Measurements from ENCODE around the gene PTX4.

PTX4 gene

DNA sequence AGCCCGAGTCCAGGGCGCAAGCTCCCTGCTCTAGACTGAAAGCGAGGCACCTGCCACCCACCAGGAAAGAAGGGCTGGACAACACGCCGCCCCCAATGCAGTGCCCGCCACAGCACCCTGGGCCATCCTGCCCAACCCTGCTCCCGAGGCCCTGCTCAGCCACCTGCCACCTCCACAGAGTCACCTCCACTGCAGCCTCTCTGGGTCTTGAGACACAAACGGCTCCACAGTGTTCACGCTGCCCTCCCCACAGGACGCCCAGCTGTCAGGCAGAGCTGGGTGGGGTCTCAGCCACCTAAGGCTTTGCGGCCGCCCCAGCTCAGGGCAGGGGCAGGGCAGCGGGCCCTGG, 23.2 kb downstream of the PTX4 start:
- DNase-seq (ENCODE audit: low read depth) = no peak
- H3K4me3 ChIP-seq (ENCODE audit: low read depth, low read length) = no peak overlapping the region
- TF ChIP-seq POLR2A (IDR thresholded peaks at IDR 0.05; ENCODE audit: extremely low read depth, insufficient read length) (no peak), MYC (IDR thresholded peaks at IDR 0.05; ENCODE audit: low read depth, low read length) (no peak)
- TF ChIP-seq, protein P1, sequence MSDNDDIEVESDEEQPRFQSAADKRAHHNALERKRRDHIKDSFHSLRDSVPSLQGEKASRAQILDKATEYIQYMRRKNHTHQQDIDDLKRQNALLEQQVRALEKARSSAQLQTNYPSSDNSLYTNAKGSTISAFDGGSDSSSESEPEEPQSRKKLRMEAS (IDR thresholded peaks at IDR 0.05; ENCODE audit: low read depth, low read length) = no peak
- TF ChIP-seq, protein P2, sequence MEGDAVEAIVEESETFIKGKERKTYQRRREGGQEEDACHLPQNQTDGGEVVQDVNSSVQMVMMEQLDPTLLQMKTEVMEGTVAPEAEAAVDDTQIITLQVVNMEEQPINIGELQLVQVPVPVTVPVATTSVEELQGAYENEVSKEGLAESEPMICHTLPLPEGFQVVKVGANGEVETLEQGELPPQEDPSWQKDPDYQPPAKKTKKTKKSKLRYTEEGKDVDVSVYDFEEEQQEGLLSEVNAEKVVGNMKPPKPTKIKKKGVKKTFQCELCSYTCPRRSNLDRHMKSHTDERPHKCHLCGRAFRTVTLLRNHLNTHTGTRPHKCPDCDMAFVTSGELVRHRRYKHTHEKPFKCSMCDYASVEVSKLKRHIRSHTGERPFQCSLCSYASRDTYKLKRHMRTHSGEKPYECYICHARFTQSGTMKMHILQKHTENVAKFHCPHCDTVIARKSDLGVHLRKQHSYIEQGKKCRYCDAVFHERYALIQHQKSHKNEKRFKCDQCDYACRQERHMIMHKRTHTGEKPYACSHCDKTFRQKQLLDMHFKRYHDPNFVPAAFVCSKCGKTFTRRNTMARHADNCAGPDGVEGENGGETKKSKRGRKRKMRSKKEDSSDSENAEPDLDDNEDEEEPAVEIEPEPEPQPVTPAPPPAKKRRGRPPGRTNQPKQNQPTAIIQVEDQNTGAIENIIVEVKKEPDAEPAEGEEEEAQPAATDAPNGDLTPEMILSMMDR (IDR thresholded peaks at IDR 0.05; ENCODE audit: low read depth, low read length) = no peak

DNA sequence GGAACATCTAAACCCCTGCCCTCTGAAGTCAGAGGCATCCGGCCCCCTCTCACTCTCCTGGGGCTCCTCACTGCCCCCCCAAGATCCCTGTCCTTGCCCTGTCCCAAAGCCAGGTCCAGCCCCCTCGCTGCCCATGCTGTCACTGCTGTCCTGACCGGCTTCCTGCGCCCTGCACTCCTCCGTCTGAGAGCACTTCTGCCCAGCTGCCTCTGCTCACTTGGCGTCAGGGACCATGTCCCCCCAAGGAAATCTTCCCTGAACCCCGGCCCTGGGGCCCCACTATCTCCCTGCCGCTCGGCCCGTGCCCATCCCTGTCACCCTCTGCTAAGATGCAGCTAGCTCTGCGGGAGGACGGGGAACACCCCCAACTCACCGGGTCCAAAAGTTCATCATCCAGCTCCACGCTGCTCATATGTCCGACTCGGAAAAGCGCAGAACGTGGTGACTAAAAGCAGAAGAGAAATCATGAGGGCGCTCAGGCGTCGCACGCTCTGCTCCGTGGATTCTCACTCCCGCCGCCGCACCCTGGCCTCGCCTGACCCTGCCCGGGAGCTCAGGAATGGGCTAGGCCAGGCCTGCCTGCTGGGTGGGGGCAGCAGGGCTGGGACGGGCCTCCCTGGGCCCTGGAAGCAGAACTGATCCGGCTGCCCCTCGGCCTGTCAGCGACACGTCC, 23.7 kb downstream of the PTX4 start:
- no peak overlapping the region for H3K4me3 ChIP-seq (ENCODE audit: low read depth, low read length)
- DNase-seq (ENCODE audit: low read depth) = no peak
- TF ChIP-seq, protein P2 (IDR thresholded peaks at IDR 0.05; ENCODE audit: low read depth, low read length) = no peak
- no peak for TF ChIP-seq POLR2A (IDR thresholded peaks at IDR 0.05; ENCODE audit: extremely low read depth, insufficient read length)
- no peak for TF ChIP-seq MYC (IDR thresholded peaks at IDR 0.05; ENCODE audit: low read depth, low read length)
- TF ChIP-seq, protein P1 (IDR thresholded peaks at IDR 0.05; ENCODE audit: low read depth, low read length) = no peak

DNA sequence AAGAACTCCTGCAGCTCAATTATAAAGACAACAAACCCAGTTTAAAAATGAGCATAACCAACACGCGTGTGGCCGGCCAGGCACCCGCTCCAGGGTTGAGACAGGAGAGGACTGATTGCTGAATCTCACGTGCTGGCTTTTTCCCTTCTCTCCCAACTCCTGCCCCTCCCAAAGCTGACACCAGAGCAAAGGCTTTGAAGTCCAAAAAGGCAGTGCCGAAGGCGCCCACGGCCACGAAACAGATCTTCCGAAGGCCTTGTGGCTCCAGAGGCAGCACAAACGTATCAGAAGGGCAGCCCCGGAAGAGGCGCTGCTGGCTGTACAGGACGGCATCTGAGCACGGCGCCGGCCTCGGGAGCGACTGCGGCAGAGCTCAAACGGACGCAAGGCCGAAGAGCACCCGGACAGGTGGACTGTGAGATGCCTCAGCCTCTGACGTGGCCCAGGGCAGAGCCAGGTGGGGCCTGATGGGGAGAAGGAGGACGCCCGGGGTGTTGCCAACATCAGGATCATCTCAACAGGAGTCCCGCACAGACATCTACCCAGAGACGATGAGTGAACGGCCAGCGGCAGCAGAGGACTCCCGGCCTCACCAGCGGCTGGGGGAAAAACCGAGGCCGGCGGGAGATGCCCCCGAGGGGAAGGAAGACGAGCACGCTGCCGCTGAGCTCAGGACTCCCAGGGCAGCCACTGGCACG, 24.4 kb downstream of the PTX4 start:
- no peak overlapping the region for H3K4me3 ChIP-seq (ENCODE audit: low read depth, low read length)
- no peak for TF ChIP-seq MYC (IDR thresholded peaks at IDR 0.05; ENCODE audit: low read depth, low read length)
- TF ChIP-seq POLR2A (IDR thresholded peaks at IDR 0.05; ENCODE audit: extremely low read depth, insufficient read length) = no peak
- TF ChIP-seq, protein P2 (IDR thresholded peaks at IDR 0.05; ENCODE audit: low read depth, low read length) = no peak
- TF ChIP-seq, protein P1 (IDR thresholded peaks at IDR 0.05; ENCODE audit: low read depth, low read length) = no peak
- DNase-seq (ENCODE audit: low read depth) = no peak

DNA sequence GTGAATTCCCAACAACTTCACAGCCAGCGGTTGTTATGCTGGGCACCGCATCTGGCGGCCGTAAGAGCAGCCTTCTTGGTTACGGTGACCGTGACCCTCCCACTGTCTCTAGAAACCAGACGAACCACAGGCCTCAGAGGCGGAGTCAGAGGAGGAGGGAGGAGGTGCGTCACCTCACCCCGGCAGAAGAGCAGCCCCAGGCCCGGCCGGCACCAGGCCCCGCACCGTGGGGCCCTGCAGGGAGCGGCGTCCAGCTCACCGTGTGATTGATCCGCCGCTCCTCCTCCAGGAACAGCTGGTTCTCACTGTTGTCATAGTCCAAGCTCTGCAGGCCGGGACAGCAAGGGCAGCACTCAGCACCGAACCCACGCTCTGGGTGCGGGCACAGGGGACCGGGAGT, 27.6 kb downstream of the PTX4 start:
- DNase-seq (ENCODE audit: low read depth) = no peak
- TF ChIP-seq, protein P2 (IDR thresholded peaks at IDR 0.05; ENCODE audit: low read depth, low read length) = no peak
- no peak overlapping the region for H3K4me3 ChIP-seq (ENCODE audit: low read depth, low read length)

DNA sequence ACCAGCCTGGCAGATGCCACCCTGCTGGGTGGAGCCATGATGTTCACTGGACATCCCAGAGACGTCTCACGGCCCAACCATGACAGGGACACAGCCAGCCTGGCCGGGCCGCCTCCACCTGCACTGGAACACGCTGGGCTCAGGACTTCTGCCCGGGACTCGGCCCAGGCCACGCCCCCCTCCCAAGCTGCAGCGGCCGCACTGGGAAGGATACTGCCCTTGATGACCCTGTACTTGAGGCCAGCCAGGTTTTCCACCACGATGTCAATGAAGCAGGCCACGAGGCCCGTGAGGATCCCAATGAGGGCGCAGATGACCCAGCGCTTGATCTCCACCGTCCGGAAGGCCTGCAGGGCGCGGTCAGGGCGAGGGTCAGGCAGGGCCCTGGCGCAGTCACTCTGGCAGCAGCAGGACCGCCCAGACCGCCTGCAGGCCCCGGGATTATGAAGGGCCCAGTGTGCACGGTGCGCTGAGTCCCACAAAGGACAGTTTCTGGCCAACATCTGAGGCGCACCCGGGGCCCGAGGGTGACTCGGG, 28.1 kb downstream of the PTX4 start:
- TF ChIP-seq, protein P2 (IDR thresholded peaks at IDR 0.05; ENCODE audit: low read depth, low read length) = no peak
- TF ChIP-seq POLR2A (IDR thresholded peaks at IDR 0.05; ENCODE audit: extremely low read depth, insufficient read length) (no peak), MYC (IDR thresholded peaks at IDR 0.05; ENCODE audit: low read depth, low read length) (no peak)
- TF ChIP-seq, protein P1 (IDR thresholded peaks at IDR 0.05; ENCODE audit: low read depth, low read length) = no peak
- no peak overlapping the region for H3K4me3 ChIP-seq (ENCODE audit: low read depth, low read length)
- no peak for DNase-seq (ENCODE audit: low read depth)
